Measurements from ENCODE around the gene BUD31. TPM values are rescaled to one million over a fixed set of nuclear protein-coding genes. Genes with fewer than 3 reads are reported as not detected.

Gene BUD31
- total and polyA plus RNA-seq, 2 of the 8 experiments (the other 6 are each of a cell fraction or from before 2014, with no cell fraction given): 46.7 to 114 TPM

GRCh38 chr7:99409806-99410205 is 1.0 kb downstream of the BUD31 start (continued):
- TF ChIP-seq, protein P1, sequence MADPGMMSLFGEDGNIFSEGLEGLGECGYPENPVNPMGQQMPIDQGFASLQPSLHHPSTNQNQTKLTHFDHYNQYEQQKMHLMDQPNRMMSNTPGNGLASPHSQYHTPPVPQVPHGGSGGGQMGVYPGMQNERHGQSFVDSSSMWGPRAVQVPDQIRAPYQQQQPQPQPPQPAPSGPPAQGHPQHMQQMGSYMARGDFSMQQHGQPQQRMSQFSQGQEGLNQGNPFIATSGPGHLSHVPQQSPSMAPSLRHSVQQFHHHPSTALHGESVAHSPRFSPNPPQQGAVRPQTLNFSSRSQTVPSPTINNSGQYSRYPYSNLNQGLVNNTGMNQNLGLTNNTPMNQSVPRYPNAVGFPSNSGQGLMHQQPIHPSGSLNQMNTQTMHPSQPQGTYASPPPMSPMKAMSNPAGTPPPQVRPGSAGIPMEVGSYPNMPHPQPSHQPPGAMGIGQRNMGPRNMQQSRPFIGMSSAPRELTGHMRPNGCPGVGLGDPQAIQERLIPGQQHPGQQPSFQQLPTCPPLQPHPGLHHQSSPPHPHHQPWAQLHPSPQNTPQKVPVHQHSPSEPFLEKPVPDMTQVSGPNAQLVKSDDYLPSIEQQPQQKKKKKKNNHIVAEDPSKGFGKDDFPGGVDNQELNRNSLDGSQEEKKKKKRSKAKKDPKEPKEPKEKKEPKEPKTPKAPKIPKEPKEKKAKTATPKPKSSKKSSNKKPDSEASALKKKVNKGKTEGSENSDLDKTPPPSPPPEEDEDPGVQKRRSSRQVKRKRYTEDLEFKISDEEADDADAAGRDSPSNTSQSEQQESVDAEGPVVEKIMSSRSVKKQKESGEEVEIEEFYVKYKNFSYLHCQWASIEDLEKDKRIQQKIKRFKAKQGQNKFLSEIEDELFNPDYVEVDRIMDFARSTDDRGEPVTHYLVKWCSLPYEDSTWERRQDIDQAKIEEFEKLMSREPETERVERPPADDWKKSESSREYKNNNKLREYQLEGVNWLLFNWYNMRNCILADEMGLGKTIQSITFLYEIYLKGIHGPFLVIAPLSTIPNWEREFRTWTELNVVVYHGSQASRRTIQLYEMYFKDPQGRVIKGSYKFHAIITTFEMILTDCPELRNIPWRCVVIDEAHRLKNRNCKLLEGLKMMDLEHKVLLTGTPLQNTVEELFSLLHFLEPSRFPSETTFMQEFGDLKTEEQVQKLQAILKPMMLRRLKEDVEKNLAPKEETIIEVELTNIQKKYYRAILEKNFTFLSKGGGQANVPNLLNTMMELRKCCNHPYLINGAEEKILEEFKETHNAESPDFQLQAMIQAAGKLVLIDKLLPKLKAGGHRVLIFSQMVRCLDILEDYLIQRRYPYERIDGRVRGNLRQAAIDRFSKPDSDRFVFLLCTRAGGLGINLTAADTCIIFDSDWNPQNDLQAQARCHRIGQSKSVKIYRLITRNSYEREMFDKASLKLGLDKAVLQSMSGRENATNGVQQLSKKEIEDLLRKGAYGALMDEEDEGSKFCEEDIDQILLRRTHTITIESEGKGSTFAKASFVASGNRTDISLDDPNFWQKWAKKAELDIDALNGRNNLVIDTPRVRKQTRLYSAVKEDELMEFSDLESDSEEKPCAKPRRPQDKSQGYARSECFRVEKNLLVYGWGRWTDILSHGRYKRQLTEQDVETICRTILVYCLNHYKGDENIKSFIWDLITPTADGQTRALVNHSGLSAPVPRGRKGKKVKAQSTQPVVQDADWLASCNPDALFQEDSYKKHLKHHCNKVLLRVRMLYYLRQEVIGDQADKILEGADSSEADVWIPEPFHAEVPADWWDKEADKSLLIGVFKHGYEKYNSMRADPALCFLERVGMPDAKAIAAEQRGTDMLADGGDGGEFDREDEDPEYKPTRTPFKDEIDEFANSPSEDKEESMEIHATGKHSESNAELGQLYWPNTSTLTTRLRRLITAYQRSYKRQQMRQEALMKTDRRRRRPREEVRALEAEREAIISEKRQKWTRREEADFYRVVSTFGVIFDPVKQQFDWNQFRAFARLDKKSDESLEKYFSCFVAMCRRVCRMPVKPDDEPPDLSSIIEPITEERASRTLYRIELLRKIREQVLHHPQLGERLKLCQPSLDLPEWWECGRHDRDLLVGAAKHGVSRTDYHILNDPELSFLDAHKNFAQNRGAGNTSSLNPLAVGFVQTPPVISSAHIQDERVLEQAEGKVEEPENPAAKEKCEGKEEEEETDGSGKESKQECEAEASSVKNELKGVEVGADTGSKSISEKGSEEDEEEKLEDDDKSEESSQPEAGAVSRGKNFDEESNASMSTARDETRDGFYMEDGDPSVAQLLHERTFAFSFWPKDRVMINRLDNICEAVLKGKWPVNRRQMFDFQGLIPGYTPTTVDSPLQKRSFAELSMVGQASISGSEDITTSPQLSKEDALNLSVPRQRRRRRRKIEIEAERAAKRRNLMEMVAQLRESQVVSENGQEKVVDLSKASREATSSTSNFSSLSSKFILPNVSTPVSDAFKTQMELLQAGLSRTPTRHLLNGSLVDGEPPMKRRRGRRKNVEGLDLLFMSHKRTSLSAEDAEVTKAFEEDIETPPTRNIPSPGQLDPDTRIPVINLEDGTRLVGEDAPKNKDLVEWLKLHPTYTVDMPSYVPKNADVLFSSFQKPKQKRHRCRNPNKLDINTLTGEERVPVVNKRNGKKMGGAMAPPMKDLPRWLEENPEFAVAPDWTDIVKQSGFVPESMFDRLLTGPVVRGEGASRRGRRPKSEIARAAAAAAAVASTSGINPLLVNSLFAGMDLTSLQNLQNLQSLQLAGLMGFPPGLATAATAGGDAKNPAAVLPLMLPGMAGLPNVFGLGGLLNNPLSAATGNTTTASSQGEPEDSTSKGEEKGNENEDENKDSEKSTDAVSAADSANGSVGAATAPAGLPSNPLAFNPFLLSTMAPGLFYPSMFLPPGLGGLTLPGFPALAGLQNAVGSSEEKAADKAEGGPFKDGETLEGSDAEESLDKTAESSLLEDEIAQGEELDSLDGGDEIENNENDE (IDR thresholded peaks at IDR 0.05; ENCODE audit: insufficient replicate concordance, low read length): no peak
- TF ChIP-seq, protein P2, sequence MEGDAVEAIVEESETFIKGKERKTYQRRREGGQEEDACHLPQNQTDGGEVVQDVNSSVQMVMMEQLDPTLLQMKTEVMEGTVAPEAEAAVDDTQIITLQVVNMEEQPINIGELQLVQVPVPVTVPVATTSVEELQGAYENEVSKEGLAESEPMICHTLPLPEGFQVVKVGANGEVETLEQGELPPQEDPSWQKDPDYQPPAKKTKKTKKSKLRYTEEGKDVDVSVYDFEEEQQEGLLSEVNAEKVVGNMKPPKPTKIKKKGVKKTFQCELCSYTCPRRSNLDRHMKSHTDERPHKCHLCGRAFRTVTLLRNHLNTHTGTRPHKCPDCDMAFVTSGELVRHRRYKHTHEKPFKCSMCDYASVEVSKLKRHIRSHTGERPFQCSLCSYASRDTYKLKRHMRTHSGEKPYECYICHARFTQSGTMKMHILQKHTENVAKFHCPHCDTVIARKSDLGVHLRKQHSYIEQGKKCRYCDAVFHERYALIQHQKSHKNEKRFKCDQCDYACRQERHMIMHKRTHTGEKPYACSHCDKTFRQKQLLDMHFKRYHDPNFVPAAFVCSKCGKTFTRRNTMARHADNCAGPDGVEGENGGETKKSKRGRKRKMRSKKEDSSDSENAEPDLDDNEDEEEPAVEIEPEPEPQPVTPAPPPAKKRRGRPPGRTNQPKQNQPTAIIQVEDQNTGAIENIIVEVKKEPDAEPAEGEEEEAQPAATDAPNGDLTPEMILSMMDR (IDR thresholded peaks at IDR 0.05; ENCODE audit: control extremely low read depth in 1 of 3, insufficient read depth in 1 of 3, low read depth in 1 of 3, low read length in 3 of 3): no peak
- TF ChIP-seq RNF2 (IDR thresholded peaks at IDR 0.05; ENCODE audit: borderline replicate concordance, low read depth, low read length, missing control alignments, poor library complexity, severe bottlenecking) (no peak), ZNF274 (IDR thresholded peaks at IDR 0.05; ENCODE audit: borderline replicate concordance, extremely low read depth, low read length) (no peak), ASH2L (IDR thresholded peaks at IDR 0.05; ENCODE audit: low read length) (no peak), POLR2A (IDR thresholded peaks at IDR 0.05; ENCODE audit: control extremely low read depth in 1 of 2, low read depth in 2 of 2, low read length in 2 of 2) (no peak), POLR2AphosphoS5 (IDR thresholded peaks at IDR 0.05; ENCODE audit: low read depth, low read length) (no peak), KDM5A (IDR thresholded peaks at IDR 0.05; ENCODE audit: low read length) (no peak)
